ENCODE results near the gene NADK.

GRCh38 chr1:1778663-1779319 is 521 bp upstream of the NADK start:
- TF ChIP-seq, protein P1, sequence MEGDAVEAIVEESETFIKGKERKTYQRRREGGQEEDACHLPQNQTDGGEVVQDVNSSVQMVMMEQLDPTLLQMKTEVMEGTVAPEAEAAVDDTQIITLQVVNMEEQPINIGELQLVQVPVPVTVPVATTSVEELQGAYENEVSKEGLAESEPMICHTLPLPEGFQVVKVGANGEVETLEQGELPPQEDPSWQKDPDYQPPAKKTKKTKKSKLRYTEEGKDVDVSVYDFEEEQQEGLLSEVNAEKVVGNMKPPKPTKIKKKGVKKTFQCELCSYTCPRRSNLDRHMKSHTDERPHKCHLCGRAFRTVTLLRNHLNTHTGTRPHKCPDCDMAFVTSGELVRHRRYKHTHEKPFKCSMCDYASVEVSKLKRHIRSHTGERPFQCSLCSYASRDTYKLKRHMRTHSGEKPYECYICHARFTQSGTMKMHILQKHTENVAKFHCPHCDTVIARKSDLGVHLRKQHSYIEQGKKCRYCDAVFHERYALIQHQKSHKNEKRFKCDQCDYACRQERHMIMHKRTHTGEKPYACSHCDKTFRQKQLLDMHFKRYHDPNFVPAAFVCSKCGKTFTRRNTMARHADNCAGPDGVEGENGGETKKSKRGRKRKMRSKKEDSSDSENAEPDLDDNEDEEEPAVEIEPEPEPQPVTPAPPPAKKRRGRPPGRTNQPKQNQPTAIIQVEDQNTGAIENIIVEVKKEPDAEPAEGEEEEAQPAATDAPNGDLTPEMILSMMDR (IDR thresholded peaks at IDR 0.05): peak; percentile 76
- no peak for TF ChIP-seq EZH2 (IDR thresholded peaks at IDR 0.05; ENCODE audit: borderline replicate concordance, insufficient read depth, low read depth, low read length, poor library complexity, severe bottlenecking)
